A673 (cell line): ENCODE data around the gene CARS1.

Source experiments
- EZH2 ChIP-seq: fragments of 200-600 bp; sonication (generic); IDR thresholded peaks from 2 replicates; pipeline ENCODE4 v1.6.1; 2017; ENCODE audit warnings: borderline replicate concordance, low read depth, mild to moderate bottlenecking, mixed read lengths, antibody characterized with exemption, low read length; ENCODE audit not compliant: poor library complexity, severe bottlenecking
- TF ChIP-seq, protein P1 (sequence below): fragments of 300-800, 200-600 bp; sonication (generic); conservative IDR thresholded peaks from 2 replicates; pipeline ENCODE4 v1.5.1; 2017; ENCODE audit warnings: low read depth, mild to moderate bottlenecking, antibody characterized with exemption, low read length, moderate library complexity, mixed read lengths

DNA sequence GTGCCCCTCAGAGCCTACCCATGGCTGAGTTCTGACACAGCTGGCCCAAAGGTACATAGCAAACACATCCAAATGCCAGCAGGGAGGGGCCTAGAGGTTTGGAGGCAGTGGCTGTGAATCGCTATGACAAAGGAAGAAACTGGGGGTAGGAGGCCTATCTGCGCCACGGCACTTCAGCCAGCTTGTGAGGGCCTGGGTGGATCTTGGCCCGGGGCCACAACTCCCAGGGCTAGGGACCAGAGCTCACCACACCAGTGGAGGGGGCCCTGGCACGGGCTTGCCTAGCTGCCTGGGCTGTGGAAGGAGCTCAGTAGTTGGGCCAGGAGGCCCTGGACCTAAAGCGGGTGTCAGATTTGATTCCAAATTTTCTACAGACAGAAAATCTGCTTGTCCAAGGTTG, 55.7 kb downstream of the CARS1 start:
- TF ChIP-seq, protein P1, sequence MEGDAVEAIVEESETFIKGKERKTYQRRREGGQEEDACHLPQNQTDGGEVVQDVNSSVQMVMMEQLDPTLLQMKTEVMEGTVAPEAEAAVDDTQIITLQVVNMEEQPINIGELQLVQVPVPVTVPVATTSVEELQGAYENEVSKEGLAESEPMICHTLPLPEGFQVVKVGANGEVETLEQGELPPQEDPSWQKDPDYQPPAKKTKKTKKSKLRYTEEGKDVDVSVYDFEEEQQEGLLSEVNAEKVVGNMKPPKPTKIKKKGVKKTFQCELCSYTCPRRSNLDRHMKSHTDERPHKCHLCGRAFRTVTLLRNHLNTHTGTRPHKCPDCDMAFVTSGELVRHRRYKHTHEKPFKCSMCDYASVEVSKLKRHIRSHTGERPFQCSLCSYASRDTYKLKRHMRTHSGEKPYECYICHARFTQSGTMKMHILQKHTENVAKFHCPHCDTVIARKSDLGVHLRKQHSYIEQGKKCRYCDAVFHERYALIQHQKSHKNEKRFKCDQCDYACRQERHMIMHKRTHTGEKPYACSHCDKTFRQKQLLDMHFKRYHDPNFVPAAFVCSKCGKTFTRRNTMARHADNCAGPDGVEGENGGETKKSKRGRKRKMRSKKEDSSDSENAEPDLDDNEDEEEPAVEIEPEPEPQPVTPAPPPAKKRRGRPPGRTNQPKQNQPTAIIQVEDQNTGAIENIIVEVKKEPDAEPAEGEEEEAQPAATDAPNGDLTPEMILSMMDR, result no peak
- TF ChIP-seq EZH2, result no peak
